Erythroblast (primary cell): ENCODE results near the gene GAN.
"Not testable (repeated sequence)": the region's sequence is repeated elsewhere in the genome, so short reads cannot be mapped to it uniquely, and the experiment has no call there.

ENCODE experiments used
- DNase-seq, 2 experiments: peaks; one replicate each; lab custom pipeline; 2025; lab: John Stamatoyannopoulos, UW
- GATA1 ChIP-seq: IDR thresholded peaks from 2 replicates; pipeline ENCODE4 v1.6.1; 2011; ENCODE audit warnings: low read depth, mild to moderate bottlenecking, control low read depth, low read length, moderate library complexity
- POLR2A ChIP-seq: IDR thresholded peaks from 2 replicates; pipeline ENCODE4 v1.6.1; 2011; ENCODE audit warnings: mild to moderate bottlenecking, low read length

The GAN gene

DNA sequence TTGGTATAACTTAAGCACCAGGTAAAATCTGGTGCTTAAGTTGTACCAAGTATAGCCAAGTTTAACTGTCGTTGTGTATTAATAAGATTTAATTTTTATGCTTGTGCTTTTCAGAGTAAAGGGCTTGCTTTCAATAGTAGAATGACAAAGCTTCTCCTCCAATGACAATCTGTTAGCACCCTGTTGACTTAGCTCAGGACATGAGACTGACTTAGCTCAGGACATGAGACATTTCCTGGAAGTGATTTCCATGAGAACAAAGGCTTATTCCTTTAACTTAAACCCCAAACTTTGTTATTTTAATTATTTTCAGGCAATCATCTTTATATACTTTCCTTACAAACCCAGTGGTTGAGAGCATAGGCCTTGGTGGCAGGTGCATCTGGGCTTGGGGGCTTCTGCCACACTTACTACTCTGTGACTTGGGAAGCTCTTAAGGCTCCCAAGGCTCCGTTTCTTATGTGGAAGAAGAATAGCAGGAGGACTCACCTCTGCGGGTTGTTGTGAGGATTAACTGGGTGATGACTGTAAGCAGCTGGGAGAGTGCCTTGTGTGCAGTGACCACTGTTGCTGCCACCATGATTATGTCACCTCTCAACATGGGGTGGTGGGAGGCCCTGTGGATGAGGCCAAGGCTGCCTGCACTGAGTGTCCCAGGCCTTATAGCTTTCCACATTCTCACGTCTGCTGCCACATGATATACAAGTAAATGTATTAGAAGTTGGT is 70.4 kb downstream of the GAN start:
- no peak for TF ChIP-seq POLR2A
- TF ChIP-seq GATA1 = no peak

DNA sequence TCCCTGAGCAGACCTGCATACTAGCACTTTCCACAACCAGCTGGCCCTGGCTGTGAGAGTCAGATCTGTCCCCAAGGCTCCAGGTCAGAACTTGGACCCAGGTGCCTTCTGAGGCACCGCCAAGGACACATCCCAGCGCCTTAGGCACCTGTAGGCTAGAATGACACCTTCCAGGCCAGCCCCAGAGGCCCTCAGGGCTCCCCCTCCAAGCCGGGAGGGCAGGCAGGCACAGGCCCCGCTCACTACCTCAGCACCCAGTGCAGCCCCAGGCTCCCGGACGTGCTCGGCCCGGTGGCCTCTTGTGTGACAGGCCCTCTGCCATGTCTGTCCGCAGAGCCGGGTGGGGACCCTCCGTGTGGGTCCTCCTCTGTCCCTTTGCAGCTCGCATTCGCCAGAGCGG is 73.6 kb downstream of the GAN start:
- no peak for DNase-seq
- TF ChIP-seq POLR2A (no peak), GATA1 (no peak)

More for the DNA sequence above, 70.4 kb downstream of the GAN start:
- DNase-seq = no peak

DNA sequence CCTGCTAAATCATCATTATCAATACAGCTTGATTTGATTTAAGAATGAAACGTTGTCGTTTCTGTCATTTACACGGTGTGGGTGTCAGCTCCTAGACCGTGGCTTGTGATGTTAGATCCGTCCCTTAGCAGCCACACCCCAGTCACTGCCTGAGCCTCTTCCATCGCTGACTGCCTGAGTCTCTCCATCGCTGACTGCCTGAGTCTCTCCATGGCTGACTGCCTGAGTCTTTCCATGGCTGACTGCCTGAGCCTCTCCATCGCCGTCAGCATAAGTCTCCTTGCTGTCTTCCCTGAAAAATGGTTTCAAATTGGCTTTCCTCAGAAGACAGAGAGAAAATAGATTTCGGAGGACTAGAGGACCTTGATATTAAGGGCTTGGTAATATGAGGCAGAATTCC is 76.1 kb downstream of the GAN start:
- TF ChIP-seq POLR2A (no peak), GATA1 (no peak)
- DNase-seq = no peak

DNA sequence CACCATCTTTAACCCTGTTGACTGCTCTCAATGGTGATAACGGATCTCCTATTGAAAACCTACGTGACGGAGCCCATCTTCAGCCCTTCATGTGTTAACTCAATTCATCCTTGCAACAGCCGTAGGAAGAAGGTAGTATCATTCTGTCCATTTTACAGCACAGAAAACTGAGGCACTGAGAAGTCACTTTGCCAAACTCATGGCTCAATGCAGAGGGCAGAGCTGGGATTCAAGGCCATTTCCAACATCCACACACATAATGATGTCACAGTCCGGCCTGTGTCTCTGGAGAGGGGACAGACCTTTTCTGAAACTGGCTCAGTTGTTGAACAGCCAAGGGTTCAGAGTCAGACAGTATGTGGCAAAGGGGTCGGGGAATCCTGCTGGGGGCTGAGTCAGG is 77.2 kb downstream of the GAN start:
- DNase-seq = no peak

DNA sequence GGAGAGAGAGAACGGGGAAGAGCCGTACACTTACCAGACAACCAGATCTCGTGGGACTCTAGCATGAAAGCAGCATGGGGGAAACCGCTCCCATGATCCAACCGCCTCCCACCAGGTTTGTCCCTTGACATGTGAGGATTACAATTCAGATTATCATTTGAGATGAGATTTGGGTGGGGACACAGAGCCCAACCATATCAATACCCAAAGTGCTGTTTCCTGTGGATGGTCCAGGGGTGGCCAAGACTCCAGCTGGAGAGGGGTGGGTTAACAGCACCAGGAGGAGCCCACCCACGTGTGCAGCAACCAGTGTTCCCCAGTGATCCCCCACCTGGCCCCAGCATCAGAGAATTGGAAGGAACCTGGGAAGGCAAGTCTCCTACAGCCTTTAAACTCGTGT is 79.7 kb downstream of the GAN start:
- TF ChIP-seq GATA1 (no peak), POLR2A (no peak)
- no peak for DNase-seq

More for the DNA sequence above, 77.2 kb downstream of the GAN start:
- TF ChIP-seq POLR2A = no peak
- no peak for TF ChIP-seq GATA1

DNA sequence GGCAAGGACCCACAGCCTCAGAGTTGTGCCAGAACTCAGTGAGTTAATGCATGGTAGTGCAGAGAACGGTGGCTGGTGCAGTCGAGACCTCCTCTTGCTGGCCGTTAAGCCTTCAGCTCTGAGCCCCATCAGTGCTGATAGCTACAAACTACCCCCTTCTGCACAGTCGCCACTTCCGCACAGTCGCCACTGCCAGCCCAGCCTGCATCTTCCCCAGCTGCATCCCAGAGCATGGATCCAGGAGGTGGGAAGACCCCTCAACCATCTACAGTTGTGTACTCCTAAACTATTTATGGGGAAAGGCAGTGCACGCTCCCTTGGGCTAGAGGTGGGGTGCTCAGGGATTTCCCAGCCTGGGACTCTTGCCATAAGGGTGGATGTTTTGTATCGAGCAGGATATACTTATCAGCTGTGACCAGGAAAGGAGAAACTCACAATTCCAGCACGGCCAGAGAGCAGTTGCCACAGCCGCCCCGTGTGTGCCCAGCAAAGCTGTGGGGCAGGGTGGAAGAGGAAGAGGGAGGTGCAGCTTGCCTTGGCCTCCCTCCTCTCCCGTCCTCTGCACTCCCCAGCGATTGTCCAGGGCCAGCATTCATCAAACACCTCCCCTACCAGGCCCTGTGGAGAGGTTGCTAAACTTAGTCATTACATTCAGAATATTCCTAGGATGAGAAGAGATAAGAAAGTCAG is 80.3 kb downstream of the GAN start:
- TF ChIP-seq GATA1 (no peak), POLR2A (no peak)
- no peak for DNase-seq

DNA sequence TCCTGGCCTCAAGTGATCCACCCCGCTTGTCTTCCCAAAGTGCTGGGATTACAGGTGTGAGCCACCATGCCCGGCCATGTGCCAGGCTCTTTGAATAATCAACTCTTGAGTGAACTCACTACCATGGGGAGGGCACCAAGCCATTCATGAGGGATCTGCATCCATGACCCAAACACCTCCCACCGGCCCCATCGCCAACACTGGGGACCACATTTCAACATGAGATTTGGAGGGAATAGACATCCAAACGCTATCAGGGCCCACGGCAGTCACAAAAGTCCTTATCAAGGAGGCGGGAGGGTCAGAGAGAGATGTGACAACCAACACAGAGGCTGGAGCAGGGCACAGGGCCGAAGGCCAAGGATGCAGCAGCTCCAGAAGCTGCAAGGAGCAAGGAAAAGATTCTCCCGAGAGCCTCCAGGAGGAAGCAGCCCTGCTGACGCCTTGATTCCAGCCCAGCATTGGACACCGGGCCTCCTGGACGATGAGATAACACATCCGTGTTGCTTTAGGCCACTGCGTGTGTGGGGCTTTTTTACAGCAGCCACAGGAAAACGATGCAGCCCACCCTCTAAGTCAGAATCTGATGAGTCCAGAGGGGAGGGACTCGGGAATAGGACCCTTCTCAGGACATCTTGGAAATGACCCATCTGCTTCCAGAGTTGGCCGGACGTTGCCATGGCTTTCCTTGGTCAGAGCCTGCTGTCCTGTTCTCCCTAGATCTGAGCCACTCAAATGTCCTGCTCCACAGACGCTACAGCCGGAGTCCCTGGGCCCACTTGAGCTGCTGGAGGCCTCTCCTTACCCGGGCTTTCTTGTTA is 82.5 kb downstream of the GAN start:
- no peak for TF ChIP-seq POLR2A
- no peak for DNase-seq

DNA sequence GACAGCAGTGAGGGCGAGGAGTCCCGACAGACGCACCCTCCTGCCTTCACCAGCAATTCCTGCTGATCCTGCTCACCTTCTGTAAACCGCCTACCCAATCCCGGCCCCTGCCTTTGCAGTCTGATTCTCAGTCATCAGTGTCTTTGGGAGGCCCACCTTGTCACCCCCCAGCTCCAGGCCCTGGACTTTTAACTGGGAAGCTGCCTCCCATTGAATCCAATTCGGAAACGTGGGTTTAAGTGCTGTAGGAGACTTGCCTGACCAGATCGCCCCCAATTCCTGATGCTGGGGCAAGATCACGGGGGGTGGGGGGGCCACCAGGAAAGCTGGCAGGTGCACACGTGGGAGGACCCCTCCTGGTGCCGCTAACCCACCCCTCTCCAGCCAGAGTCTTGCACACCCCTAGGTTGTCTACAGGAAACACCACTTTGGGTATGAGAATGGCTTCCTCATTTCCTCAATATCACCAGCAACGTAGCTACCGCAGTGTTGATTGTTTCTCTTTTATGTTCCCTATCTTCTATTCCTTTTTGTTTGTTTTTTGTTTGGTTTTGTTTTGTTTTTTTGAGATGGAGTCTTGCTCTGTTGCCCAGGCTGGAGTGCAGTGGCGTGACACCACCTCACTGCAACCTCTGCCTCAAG is 83.2 kb downstream of the GAN start:
- TF ChIP-seq GATA1 (no peak), POLR2A (no peak)
- DNase-seq = no peak

DNA sequence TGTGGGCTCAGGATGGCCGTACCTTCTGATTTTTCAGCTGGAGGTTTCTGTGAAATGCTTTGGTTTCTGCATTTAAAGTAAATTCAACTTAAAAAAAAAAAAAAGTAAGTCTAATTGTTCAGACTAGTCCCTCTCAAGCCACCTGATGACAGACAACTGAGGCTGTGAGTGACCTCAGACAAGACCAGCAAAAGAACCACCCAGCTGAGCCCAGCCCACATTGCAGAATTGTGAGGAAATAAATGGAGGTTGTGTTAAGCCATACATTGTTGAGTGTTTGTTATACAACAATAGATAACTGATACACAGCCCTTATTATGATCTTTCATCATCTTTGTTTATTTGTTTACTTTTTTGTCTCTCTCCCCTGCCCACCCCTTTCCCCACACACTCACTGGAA is 85.1 kb downstream of the GAN start:
- DNase-seq = no peak
- no peak for TF ChIP-seq POLR2A
- TF ChIP-seq GATA1 = no peak

DNA sequence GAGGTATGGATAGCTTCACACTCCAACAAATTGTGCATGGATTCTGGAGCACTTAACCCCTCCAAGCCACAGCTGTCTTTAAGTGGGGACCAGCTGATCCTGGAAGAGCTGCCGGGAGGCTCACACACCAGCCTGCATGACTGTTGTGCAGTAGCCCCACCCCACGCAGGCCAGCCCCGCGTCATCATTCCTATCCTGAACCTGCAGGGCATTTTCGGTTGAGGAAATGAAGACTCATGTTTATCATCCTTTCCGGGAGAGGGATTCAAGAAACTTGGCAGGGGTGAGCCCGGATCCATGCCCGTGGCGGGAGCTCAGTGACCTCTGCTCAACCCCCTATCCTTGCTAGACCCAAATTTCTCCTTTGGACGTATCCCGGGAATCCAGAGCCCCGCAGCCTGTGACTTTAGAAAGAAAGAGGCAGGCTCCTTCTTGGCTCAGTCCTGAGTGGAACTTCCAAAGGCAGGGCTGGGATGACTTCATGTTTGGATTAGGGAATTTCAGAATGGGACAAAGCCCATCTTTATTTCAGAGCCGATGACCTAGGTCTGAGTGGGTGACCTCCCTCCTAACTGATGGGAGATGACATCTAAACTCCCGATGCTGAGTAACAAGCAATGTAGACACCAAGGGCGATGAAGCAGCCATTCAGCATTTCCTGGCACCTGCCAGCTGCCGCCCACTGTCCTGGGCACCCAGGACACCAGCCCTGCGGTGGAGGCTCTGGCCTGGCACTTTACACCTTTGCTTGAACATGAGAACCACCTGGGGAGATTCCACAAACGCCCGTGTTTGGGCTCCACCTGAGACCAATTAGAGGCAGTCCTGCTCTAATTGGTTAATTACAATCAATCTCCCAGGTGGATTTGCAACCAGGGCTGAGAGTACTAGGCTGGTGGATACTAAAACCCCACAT is 86.5 kb downstream of the GAN start:
- no peak for TF ChIP-seq POLR2A
- TF ChIP-seq GATA1 = no peak
- DNase-seq = no peak

DNA sequence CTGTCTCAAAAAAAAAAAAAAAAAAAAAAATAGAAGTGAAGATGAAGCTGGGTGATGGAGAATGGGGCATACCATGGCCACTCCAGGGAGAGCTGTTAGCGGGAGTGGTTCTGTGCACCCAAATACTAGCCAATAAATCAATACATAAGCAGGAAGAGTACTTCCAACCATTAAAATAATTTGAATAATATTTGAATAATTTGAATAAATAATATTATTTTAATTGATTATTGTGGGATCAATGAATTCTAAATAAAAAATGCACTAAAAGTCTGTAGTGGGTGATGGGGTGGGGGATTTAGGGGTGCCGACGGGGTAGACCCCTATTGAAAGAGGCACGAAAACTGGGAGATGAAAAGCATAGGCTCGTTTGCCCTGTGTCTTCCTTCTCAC is 88.4 kb downstream of the GAN start:
- TF ChIP-seq POLR2A = no peak
- no peak for TF ChIP-seq GATA1
- DNase-seq = no peak

DNA sequence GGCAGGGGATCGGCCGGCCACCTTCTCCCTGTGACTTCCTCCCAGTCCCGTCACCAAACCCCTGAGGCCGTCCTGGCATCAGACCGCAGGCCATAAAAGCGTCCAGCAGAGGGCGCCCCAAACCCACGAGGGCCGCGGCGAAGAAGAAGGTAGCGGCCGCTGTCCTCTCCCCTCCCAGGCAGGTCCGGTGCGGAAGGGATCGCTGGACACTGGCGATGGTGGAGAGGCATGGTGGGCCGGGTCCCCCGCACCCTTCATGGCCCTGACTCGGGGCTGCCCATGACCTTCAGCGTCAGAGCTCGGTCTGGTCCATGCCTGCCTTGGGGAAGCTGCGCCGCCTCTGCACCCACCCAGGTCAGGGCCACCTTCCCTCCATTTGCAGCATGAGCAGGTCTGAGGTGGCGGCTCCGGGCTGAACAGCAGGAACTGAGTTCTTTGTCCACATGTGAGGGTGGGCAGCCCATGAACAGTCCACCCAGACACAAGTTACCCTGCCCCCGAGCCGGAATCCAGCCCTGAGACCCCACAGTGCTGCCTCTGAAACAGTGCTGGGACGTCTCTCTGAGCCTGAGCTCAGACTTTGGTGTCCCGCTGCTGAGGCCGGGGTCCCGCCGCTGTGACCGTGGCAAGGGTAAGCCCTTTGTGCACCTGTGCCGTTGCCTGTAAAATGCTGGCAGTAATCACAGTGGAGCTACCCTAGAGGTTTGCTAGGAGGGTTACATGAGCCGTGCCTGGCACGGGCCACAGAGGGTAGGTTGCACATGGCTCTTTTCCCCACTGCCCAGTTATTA is 89.0 kb downstream of the GAN start:
- TF ChIP-seq GATA1 (no peak), POLR2A (no peak)
- DNase-seq = peak; percentile 74 to 84

DNA sequence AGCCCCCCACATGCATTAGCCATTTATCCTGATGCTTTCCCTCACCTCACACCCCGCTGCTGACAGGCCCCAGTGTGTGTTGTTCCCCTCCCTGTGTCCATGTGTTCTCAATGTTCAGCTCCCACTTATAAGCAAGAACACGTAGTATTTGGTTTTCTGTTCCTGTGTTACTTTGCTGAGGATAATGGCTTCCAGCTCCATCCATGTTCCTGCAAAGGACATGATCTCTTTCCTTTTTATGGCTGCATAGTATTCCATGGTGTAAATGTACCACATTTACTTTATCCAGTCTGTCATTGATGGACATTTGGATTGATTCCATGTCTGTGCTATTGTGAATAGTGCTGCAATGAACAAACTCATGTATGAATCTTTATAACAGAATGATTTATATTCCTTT is 90.2 kb downstream of the GAN start:
- not testable (repeated sequence) for DNase-seq
